GM21447 (cell line): ENCODE results near the gene GLRX.

Experiments
- ATAC-seq: cut with Tn5 transposase; IDR thresholded peaks from one replicate; pipeline ENCODE4 v1.9.1; 2021; ENCODE audit not compliant: unreplicated experiment

The GLRX gene

GRCh38 chr5:95810305-95811125, 12.0 kb downstream of the GLRX start:
- no peak for ATAC-seq

GRCh38 chr5:95809414-95809960, 13.0 kb downstream of the GLRX start:
- no peak for ATAC-seq

- peak; percentile 100 for ATAC-seq
These were observed 13.7 kb downstream of the GLRX start for GRCh38 chr5:95808686-95809413.

GRCh38 chr5:95808013-95808685, 14.4 kb downstream of the GLRX start:
- peak; percentile 4 for ATAC-seq

GRCh38 chr5:95806687-95807086, 15.8 kb downstream of the GLRX start:
- ATAC-seq, result no peak

GRCh38 chr5:95804736-95805539, 17.6 kb downstream of the GLRX start:
- no peak for ATAC-seq

GRCh38 chr5:95803271-95804148, 19.0 kb downstream of the GLRX start:
- ATAC-seq, result no peak

- ATAC-seq, result no peak
These were observed 20.6 kb downstream of the GLRX start for GRCh38 chr5:95801961-95802360.

GRCh38 chr5:95801532-95801931, 21.0 kb downstream of the GLRX start:
- ATAC-seq, result no peak

GRCh38 chr5:95800553-95800952, 22.0 kb downstream of the GLRX start:
- no peak for ATAC-seq

- no peak for ATAC-seq
These were observed 23.2 kb downstream of the GLRX start for GRCh38 chr5:95799191-95799835.

- ATAC-seq, result no peak
These were observed 24.0 kb downstream of the GLRX start for GRCh38 chr5:95798545-95798944.

GRCh38 chr5:95798048-95798447, 24.5 kb downstream of the GLRX start:
- ATAC-seq, result no peak

GRCh38 chr5:95797301-95797700, 25.2 kb downstream of the GLRX start:
- no peak for ATAC-seq

GRCh38 chr5:95794070-95794516, 28.4 kb downstream of the GLRX start:
- ATAC-seq, result no peak

GRCh38 chr5:95791751-95792150, 30.8 kb downstream of the GLRX start:
- no peak for ATAC-seq

GRCh38 chr5:95788493-95788892, 34.0 kb downstream of the GLRX start:
- no peak for ATAC-seq

GRCh38 chr5:95786821-95787418, 35.6 kb downstream of the GLRX start:
- no peak for ATAC-seq
